Lower lobe of right lung (tissue), 2 donors: Measurements from ENCODE around the gene KCNT1. TPM values are rescaled to one million over a fixed set of nuclear protein-coding genes. Genes with fewer than 3 reads are reported as not detected.

Experiments used
- ATAC-seq, 2 donors: fragments of 200-7000 bp; cut with Tn5 transposase; one replicate each; pipeline ENCODE4 v1.9.1; 2020 to 2022; ENCODE audit warnings: mild to moderate bottlenecking in 2 of 2, moderate library complexity in 2 of 2
- DNase-seq: peaks from one replicate; pipeline ENCODE4 v3.0.0-alpha.2; 2020
- H3K27ac ChIP-seq: fragments of 200-600 bp; one replicate; pipeline ENCODE4 v1.8.0; 2022
- H3K27me3 ChIP-seq: fragments of 200-600 bp; one replicate; pipeline ENCODE4 v1.8.0; 2022; ENCODE audit warnings: low read depth
- H3K36me3 ChIP-seq: fragments of 200-600 bp; one replicate; pipeline ENCODE4 v1.8.0; 2022; ENCODE audit warnings: mild to moderate bottlenecking
- H3K4me1 ChIP-seq: fragments of 200-600 bp; one replicate; pipeline ENCODE4 v1.8.0; 2022
- H3K4me3 ChIP-seq: fragments of 200-600 bp; one replicate; pipeline ENCODE4 v1.8.0; 2022; ENCODE audit warnings: mild to moderate bottlenecking
- H3K9me3 ChIP-seq: fragments of 200-600 bp; one replicate; pipeline ENCODE4 v1.8.0; 2022
- intact Hi-C: fragments of 100-400 bp; cut with DNase I; formaldehyde crosslinking; loops from one replicate; pipeline ENCODE4 v1.11.0; 2022
- long read RNA-seq: library from polyadenylated mRNA; unstranded; transcript quantifications from one replicate; pipeline ENCODE4 v2.0.0, GENCODE V29; 2021
- total RNA-seq: library from RNA; stranded (reverse); fragmentation: NEBNext Ultra II Directional; extraction: Animal tissue kit (Norgen Biotek cat#: 25700); gene quantifications from one replicate; pipeline ENCODE4 v1.2.1, GENCODE V29; 2021
- TF ChIP-seq, protein P1 (sequence below): fragments of 200-600 bp; IDR thresholded peaks from one replicate; pipeline ENCODE4 v1.8.0; 2022; ENCODE audit warnings: antibody characterized with exemption, mild to moderate bottlenecking
- donor health status: DM: no; HTN: yes; CAD: no; lungs with severe emphysema.

KCNT1 gene
- 0.35 TPM for total RNA-seq
- long read RNA-seq, partial matches to known transcripts = 0 of 1 reads
- long read RNA-seq, other reads (novel, unspliced or antisense) = 1 of 1 reads

- intact Hi-C loops = no loop called here
- TF ChIP-seq, protein P1, sequence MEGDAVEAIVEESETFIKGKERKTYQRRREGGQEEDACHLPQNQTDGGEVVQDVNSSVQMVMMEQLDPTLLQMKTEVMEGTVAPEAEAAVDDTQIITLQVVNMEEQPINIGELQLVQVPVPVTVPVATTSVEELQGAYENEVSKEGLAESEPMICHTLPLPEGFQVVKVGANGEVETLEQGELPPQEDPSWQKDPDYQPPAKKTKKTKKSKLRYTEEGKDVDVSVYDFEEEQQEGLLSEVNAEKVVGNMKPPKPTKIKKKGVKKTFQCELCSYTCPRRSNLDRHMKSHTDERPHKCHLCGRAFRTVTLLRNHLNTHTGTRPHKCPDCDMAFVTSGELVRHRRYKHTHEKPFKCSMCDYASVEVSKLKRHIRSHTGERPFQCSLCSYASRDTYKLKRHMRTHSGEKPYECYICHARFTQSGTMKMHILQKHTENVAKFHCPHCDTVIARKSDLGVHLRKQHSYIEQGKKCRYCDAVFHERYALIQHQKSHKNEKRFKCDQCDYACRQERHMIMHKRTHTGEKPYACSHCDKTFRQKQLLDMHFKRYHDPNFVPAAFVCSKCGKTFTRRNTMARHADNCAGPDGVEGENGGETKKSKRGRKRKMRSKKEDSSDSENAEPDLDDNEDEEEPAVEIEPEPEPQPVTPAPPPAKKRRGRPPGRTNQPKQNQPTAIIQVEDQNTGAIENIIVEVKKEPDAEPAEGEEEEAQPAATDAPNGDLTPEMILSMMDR = peak; percentile 91
- DNase-seq (no peak), ATAC-seq (peak; percentile 58 to 62)
- no peaks in the 10 kb centered on the region for H3K36me3 ChIP-seq
- no peaks in the 10 kb centered on the region for H3K9me3 ChIP-seq
- no peak within 1 kb of the TSS for H3K27ac ChIP-seq
- peaks cover 12% of the 10 kb centered on the region for H3K4me1 ChIP-seq
- H3K4me3 ChIP-seq = no peak within 1 kb of the TSS
- H3K27me3 ChIP-seq = peaks cover 62% of the 10 kb centered on the region
These were observed at the start of gene KCNT1 for GRCh38 chr9:135701959-135702721. Gene KCNT1, plus strand, starts transcription at chr9:135702185. Its CDS starts 74 bp downstream, at chr9:135702259.

DNA sequence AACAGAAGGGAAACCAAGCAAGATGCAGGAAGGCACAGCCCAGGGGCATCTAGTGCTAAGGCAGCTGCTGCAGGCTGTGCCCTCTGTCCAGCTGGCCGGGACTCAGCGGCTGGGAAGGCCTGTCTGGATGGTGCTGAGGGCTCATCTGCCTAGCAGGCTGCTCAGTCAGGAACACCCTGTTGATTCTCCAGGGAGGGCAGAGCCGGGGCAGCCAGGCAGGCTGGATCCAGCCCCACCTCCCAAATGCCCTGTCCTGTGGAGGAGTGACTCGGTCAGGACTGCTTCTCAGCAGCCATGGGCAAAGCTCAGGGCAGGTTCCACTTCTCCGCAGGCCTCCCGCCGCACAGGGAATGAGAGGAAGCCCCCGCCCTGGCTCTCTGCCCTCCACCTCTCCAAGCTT is 46.7 kb upstream of the KCNT1 start:
- DNase-seq (no peak), ATAC-seq (no peak)
- Histone ChIP-seq H3K4me3 (no peak overlapping the region), H3K27me3 (peaks cover 14% of the 10 kb centered on the region), H3K36me3 (no peaks in the 10 kb centered on the region), H3K4me1 (no peaks in the 10 kb centered on the region), H3K27ac (no peak overlapping the region), H3K9me3 (no peaks in the 10 kb centered on the region)
- intact Hi-C loops = no loop called here
- TF ChIP-seq, protein P1 = no peak

GRCh38 chr9:135657416-135657815 is 44.6 kb upstream of the KCNT1 start:
- Histone ChIP-seq H3K27ac (no peak overlapping the region), H3K27me3 (peaks cover 14% of the 10 kb centered on the region), H3K4me3 (no peak overlapping the region), H3K4me1 (no peaks in the 10 kb centered on the region), H3K36me3 (no peaks in the 10 kb centered on the region), H3K9me3 (no peaks in the 10 kb centered on the region)
- TF ChIP-seq, protein P1 = no peak
- DNase-seq (no peak), ATAC-seq (no peak)
- intact Hi-C loops = no loop called here

DNA sequence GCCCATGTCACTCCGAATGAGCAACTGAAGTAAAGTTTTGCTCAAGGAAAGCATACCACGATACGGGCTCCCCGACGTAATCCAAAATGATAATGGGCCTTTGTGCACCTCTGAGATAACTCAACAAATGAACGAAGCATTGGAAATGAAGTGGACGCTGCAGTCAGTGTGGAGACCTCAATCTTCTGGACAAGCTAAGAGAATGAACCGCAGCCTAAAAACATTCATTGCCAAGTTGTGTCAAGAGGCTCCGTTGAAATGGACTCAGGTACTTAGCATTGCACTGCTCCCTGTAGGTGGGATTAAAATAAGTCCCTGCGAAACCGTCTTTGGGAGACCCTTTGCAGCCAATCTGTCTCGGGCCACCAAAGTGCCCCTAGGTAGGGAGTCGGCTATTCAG is 42.7 kb upstream of the KCNT1 start:
- DNase-seq (no peak), ATAC-seq (no peak)
- TF ChIP-seq, protein P1 = no peak
- intact Hi-C loops = no loop called here
- peaks cover 14% of the 10 kb centered on the region for H3K27me3 ChIP-seq
- no peaks in the 10 kb centered on the region for H3K36me3 ChIP-seq
- H3K9me3 ChIP-seq = no peaks in the 10 kb centered on the region
- H3K27ac ChIP-seq = no peak overlapping the region
- no peaks in the 10 kb centered on the region for H3K4me1 ChIP-seq
- H3K4me3 ChIP-seq = no peak overlapping the region

GRCh38 chr9:135660407-135660806 is 41.6 kb upstream of the KCNT1 start:
- Histone ChIP-seq H3K27ac (no peak overlapping the region), H3K27me3 (peaks cover 17% of the 10 kb centered on the region), H3K36me3 (no peaks in the 10 kb centered on the region), H3K9me3 (no peaks in the 10 kb centered on the region), H3K4me3 (no peak overlapping the region), H3K4me1 (no peaks in the 10 kb centered on the region)
- no peak for DNase-seq
- TF ChIP-seq, protein P1 = no peak
- no peak for ATAC-seq
- intact Hi-C loops = no loop called here
